GM18520 (cell line): Measurements from ENCODE around the gene ODAD2.
"Not testable (repeated sequence)": the region's sequence is repeated elsewhere in the genome, so short reads cannot be mapped to it uniquely, and the experiment has no call there.

Experiments
- ATAC-seq: cut with Tn5 transposase; IDR thresholded peaks from one replicate; pipeline ENCODE4 v1.9.1; 2021; ENCODE audit not compliant: unreplicated experiment

The ODAD2 gene

DNA sequence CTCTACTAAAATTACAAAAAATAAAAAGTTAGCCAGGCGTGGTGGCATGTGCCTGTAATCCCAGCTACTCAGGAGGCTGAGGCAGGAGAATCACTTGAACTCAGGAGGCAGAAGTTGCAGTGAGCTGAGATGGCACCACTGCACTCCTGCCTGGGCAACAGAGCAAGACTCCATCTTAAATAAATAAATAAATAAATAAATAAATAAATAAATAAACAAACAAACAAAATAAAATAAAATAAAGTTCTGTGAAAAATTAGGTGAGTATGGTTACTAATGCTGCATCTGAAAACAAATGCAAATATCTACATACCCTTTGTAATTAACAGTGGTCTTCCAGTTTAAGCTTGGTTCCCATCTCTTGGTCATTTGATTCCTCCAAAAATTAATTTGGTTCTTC, 28.1 kb downstream of the ODAD2 start:
- not testable (repeated sequence) for ATAC-seq

DNA sequence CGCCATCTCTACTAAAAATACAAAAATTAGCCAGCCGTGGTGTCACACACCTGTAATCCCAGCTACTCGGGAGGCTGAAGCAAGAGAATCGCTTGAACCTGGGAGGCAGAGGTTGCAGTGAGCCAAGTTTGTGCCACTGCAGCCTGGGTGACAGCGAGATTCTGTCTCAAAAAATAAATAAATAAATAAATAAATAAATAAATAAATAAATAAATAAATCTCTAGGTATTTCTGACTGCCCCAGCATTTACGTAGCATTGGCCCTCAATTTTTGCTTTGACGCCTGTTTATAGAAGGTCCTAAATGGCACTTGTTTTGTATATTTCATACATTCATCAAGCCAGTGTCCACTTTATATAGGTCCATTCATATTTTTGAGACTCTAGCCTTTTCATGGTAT, 28.9 kb downstream of the ODAD2 start:
- not testable (repeated sequence) for ATAC-seq

DNA sequence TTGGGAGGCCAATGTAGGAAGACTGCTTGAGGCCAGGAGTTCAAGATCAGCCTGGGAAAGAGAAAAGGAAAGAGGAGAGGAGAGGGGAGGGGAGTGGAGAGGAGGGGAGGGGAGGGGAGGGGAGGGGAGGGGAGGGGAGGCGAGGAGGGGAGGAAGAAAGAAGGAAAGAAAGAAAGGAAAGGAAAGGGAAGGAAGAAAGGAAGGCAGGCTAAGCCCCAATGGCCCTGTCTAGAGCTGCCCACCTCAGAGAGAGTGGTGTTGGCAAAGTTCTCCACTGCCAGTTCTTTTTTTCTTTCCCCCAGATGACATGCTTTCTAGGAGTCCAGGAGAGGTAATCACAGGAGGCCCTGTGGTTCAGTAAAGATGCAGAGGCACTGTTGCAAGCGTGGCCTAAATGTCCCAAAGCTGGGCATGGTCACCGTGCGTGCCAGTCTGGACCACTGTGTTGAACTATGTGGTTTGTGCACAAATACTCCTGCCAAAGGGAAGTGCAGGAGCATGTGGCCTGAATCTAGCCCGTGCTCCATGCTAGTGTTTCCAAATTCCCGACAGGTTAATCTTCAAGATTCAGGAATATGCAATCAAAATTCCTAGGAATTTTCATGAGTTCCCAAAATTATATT, 39.7 kb downstream of the ODAD2 start:
- no peak for ATAC-seq

DNA sequence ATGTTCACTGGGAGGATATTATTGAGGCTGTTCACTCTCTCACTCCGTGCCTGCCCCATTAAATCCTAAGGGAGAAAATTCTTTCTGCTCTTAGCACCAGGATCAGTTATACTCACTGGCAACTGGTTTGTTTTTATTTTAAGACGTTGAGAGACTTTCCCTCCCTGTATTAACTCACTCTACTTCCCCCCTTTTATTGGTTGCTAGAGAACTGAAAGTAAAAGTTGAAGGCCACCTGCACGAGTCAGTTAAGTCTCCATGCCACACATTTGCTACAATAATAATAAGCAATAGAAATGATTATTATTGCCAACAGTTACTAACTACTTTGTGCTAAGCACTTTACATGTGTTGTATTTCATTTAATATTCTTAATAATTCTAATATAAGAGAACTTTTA, 40.5 kb downstream of the ODAD2 start:
- peak; percentile 57 for ATAC-seq

GRCh38 chr10:27950242-27950564, 48.7 kb downstream of the ODAD2 start:
- ATAC-seq = no peak

DNA sequence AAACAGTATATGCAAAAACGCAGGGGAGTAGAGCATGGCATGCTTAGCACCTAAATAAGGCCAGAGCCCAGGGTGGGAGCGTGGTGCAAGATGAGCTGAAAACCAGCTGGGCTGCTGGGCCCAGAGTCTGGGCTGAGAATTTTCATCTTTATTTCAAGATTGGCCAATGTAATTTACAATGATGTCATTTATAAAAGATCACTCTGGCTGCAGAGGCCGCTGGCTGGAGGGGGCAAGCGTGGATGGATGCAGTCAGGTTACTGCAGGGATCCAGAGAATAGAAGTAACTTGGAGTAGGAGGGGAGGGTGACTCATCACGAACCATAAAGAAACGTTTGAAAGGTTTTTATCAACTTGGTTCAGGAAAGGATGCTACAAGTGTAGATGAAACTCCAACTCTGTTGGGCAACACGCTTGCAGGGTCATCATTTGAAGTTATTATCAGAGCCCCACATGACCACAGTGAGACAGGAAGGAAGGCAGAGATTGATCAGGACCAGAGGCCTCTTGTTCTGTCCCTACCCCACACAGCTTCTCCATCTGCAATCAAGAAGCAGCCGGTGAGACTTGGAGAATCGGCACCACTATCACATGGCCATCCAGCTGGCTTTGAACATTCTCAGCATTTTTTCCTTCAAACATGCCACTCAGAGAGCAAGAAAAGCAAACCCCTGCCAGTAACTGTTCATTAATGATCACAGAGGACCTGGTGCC, 49.2 kb downstream of the ODAD2 start:
- ATAC-seq = no peak

DNA sequence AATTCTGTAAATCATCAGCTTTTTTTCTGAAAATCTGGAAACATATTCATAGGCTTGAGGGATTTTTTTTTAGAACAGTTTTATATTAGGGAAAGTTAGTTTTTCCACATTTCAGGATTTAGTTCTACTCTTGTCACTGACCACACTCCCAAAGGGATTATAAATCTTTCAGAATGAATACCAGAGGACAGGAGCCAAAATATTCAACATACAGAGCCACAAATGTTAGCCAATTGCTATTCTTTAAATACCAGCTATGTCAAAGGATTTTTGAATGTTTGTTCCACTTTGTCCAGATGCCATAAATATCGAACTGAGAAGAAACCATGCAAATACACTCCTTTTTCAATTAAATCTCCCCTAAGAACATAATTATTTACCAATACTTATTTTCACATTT, 50.7 kb downstream of the ODAD2 start:
- no peak for ATAC-seq

DNA sequence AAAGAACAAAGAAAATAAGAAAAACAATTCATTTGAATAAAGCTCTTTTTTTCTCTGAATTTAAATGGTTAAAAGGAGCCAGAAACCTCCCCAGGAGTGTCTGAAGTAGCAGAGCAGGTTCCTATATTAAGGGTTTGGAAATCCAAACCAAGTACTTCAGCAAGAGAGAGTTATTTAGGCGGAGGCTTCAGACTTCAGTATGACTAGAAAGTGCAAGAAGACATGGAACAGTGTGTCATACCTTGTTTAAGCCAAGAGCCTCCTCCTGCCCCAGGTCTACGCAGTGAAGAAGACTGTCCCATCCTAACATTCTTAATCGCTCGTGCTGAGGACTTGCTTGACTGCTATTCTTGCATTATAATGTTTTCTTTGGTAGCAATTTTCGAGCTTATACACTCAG, 51.3 kb downstream of the ODAD2 start:
- ATAC-seq = no peak

DNA sequence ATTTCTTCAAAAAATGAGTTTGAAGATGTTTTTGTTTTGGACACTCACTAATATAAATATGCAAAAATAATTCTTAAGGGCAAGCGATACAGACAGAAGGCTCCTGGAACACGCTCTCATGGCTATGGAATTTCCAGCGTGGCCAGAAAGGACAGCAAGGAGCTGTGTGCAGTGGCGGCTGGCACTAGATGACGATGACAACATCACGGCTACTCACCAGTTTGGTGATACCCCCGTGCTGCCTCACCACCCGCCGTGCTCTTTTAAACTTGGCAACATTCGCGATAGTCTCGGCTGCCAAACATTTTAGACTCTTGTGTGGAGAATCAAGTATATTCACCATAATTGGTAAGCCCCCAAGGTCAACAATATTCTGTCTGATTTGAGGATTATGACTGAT, 54.9 kb downstream of the ODAD2 start:
- ATAC-seq = no peak

GRCh38 chr10:27914888-27915287, 84.0 kb downstream of the ODAD2 start:
- ATAC-seq = no peak

- no peak for ATAC-seq
Measured at GRCh38 chr10:27912231-27912630, 86.6 kb downstream of the ODAD2 start.

DNA sequence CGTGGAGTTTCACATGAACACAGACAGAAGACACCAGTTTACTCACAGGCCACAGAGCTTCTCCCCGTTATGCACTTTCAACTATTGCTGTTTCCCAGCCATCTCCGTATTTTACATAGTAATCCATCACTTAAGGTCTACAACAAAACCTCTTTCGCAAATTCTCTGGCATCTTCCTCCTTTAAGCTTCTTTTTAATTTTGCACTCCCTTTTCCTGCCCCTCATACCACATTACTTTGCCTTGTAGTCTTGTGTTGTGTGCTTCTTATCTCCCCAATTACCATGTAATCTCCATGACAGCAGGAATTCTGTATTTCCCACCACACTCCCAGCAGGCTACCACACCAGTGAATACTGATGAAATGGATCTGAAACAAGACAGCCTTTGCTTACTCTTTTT, 87.3 kb downstream of the ODAD2 start:
- ATAC-seq = no peak

DNA sequence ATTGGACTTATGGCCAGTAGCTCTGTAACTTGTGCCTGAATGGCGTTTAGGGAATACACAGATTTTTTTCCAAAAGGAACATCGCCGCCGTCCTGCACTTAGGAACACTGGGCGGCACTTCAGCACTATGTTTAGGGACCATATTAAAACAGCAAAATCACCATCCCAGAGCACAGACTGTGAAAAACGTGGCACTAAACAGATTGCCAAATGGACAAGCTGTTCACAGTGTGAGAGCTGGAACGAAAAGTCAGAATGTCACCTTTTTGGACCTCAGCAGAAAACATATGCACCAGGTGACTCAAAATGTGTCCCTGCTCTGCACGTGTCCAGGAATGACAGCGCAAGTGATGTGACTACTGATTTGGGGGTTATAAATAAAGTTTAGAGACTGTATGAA, 87.9 kb downstream of the ODAD2 start:
- ATAC-seq = no peak

- no peak for ATAC-seq
Measured at GRCh38 chr10:27908231-27908630, 90.6 kb downstream of the ODAD2 start.

DNA sequence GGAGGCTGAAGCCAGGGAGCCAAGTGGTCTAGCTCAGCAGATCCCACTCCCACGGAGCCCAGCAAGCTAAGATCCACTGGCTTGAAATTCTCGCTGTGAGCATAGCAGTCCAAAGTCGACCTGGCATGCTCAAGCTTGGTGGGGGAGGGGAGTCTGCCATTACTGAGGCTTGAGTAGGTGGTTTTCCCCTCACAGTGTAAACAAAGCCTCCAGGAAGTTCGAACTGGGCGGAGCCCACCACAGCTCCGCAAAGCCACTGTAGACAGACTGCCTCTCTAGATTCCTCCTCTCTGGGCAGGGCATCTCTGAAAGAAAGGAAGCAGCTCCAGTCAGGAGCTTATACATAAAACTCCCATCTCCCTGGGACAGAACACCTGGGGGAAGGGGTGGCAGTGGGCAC, 99.4 kb downstream of the ODAD2 start:
- ATAC-seq = not testable (repeated sequence)

DNA sequence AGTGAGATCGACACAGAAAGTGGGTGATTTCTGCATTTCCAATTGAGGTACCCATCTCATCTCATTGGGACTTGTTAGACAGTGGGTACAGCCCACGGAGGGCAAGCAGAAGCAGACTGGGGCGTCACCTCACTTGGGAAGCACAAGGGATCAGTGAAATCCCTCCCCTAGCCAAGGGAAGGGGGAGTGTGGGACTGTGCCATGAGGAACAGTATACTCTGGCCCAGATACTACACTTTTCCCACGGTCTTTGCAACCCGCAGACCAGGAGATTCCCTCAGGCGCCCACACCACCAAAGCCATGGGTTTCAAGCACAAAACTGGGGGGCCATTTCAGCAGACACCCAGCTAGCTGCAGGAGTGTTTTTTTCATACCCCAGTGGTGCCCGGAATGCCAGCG, 99.8 kb downstream of the ODAD2 start:
- ATAC-seq = no peak

DNA sequence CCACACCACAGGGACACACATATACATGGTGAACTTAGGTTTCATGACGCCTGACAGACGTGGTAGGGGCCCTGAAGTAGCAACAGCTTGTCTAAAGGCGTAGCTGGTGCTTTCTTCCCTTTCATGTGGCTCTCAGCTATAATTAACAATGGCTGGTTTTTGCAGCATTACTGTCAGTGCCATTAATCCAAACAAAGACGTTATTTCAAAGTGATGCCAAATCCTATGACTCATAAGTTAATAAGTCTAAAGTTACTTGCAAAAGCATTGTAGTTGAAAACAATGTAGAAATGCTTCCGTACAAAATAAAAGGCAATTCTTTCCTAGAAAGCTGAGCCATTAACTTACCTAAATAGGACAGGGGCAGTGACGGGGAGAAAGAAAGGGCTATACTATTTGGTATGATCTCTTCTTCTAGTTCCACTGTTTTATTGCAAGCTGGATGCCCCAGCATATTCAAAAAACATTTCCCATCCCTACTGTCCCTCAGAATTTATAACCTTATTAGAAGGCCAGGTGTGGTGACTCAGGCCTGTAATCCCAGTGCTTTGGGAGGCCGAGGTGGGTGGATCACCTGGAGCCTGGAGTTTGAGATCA, 105.4 kb downstream of the ODAD2 start:
- no peak for ATAC-seq

GRCh38 chr10:27890971-27891370, 107.9 kb downstream of the ODAD2 start:
- no peak for ATAC-seq

DNA sequence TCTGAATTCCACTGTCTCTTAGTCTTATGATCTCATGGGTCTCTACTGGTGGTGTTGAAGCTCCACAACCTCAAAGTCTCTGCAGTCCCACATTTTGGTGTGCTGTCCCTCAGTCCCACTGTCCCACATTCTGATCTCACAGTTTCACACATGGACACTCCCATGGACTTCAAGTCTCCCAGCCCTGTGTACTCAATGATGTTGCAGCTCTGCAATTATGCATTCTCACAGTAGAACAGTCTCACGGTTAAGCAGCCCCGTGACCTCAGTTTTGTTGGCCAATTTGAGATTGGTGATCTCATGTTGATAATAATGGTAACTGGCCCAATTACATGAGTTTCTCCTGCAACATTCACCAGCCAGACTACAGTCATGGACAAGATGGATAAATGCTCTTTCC, 109.4 kb downstream of the ODAD2 start:
- ATAC-seq = no peak

GRCh38 chr10:27884185-27884641, 114.7 kb downstream of the ODAD2 start:
- ATAC-seq = no peak

DNA sequence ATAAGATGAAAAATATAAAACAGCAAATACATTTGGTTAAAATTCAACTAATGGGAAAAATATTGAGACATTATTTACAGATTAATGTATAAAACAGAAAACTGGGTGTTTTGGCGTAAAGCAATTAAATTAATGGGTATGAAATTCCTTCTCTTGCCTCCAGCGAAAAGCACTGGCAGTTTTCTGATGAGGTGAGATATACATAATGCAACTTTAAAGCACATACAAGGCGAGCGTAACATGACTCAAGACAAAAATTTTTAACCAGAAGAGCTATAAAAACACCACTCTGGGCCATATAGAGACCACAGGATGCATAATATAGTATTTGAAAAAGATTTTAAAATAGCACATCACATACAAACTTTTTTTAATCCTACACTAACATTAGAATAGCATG, 120.6 kb downstream of the ODAD2 start:
- ATAC-seq = no peak

DNA sequence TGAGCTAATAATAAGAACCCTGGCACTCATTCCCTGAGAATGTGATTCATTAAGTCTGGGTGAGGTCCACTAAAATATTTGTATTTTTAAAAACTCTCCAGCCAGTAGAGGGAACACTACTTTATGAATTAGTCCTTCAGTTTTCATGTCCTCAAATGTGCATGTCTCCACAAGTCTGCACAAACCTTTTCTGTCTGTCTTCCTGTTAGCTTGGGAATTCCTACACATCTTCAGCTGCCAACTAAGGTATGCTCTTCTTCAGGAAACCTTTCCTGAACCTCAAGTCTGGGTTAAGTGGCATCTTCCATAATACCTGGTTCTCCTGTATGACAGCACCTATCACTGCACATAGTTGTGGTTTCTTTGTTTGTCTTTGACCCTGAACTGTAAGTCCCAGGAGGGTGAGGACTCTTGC, 133.7 kb downstream of the ODAD2 start:
- ATAC-seq = no peak

- ATAC-seq = no peak
Measured at GRCh38 chr10:27861781-27862180, 137.1 kb downstream of the ODAD2 start.
